Measurements from ENCODE around the gene MRPS35.
A peak's percentile ranks its signal among the peaks of the same experiment; 100 is the strongest.

Gene MRPS35

DNA sequence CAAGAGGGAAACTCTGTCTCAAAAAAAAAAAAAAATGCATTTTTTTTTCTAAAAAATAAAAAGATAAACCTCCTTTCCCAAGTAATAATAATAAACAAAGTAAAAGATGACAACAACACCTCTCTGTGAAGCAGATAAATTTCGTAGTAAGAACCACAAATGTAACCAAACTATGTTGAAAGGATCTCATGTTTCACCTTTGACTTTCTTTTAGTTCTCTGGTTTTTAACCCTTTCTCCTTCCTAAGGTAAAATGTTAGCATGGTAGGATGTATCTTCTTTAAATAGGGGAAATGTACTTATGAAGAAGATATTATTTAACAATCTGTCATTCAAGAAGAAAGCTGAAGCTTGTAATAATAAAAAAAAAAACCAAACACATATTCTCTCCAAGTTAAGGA is 67.6 kb downstream of the MRPS35 start:
- DNase-seq, result no peak

DNA sequence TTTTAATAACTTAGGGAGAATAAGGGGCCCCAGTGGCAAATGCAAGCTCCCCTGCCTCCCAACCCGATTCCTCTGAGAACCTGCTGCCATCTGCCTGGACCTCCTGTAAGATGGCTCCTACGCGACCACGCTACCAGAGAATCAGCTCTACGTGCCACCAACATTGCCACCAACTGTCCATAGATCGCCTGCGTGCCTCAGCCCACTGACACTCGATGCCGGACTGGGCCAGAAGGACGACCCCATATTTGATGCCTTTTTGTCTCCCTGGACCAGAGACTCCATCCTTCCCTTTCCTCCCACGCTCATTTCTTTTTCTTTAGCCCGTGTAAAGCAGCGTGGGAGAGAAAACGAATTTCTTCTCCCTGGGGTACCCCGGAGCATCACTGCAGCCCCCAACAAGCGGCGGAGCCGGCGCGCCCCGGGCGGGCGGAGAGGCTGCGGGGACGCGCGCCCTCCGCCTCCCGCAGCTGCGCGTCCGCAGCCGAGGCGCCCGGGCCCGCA is 68.8 kb downstream of the MRPS35 start:
- no peak for DNase-seq

DNA sequence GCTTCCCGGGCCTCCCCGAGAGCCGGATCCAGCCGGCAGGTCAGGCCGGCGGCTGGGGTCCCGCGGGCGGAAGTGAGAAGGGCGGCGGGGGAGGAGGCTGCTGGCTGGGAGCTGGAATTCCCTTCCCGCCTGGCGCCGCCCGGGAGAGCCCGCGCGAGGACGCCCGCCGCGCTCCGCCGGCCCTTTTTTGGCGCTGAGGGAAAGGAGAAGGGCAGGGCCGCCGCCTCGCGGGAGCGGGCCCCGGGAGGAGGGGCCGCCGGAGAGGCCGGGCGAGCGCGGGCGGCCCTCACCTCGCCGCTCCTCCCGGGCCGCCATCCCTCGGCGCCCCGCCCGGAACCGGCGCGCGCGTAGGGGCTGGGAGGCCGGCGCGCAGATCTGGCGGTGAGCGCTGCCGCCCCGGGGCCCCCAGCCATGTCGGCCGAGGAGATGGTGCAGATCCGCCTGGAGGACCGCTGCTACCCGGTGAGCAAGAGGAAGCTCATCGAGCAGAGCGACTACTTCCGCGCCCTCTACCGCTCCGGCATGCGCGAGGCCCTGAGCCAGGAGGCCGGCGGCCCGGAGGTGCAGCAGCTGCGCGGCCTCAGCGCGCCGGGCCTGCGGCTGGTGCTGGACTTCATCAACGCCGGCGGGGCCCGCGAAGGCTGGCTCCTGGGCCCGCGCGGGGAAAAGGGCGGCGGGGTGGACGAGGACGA is 69.4 kb downstream of the MRPS35 start, which contains the start of the genes KLHL42 and MANSC4:
TSS of gene KLHL42 (plus strand) at position 314 of the 692 bp plus-strand sequence. CDS start at position 412, 98 bp downstream.
TSS of gene MANSC4 (minus strand) at position 317 of the 692 bp plus-strand sequence. CDS start 8,960 bp downstream, outside the sequence.
- peak; percentile 46 to 61 for DNase-seq

DNA sequence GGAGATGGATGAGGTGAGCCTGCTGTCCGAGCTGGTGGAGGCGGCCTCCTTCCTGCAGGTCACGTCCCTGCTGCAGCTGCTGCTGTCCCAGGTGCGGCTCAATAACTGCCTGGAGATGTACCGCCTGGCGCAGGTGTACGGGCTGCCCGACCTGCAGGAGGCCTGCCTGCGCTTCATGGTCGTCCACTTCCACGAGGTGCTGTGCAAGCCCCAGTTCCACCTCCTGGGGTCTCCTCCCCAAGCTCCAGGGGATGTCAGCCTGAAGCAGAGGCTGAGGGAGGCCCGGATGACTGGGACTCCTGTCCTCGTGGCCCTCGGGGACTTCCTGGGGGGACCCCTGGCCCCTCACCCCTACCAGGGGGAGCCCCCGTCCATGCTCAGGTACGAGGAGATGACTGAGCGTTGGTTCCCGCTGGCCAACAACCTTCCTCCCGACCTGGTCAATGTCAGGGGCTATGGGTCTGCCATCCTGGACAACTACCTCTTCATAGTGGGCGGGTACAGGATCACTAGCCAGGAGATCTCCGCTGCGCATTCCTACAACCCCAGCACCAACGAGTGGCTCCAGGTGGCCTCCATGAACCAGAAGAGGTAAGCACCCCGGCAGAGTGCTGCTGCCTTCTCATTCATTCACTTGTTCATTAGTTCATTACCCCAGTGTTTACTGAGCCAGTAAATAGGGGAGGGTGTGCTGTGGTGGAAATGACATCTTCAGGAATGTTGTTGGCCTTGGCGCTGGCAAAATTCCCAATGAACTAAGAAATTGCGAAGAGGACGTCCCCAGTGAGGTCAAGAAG is 70.2 kb downstream of the MRPS35 start:
- no peak for DNase-seq

DNA sequence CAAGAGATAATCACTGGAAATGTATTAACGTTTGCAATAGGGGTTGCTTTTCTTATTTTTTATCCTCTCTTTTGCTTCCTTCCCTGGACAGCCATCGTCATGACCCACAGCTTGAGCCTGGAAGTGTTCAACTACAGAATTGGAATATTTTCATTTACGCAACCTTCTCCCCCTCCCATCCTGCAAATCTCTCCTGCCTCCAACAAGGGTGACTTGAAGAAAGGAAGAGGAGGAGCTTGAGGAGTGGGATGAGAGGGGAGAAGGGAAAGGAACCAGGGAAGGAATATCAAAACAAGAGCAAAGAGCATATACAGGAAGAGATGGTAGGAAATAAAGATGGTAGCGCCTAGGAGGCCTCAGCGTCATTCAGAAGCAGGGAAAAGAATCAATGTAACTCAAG is 71.0 kb downstream of the MRPS35 start:
- no peak for DNase-seq

DNA sequence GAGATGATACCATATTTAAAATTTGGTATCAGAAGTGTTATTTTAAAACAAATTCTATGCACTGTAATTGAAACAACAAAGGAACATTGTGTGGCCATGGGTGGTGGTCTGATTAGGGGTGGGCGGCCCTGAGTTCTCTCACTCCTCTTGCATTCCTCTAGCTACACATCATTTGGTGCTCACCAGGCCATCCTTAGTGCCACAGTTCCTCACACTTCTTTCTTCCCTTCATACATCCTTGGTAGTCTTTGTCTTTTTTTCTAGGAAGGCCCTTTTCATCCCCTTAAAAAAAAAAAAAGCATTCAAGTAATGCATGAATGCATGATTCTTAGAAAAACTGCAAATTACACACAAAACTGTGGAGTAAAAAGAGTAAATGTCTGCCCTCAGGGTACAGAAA is 71.8 kb downstream of the MRPS35 start:
- no peak for DNase-seq

DNA sequence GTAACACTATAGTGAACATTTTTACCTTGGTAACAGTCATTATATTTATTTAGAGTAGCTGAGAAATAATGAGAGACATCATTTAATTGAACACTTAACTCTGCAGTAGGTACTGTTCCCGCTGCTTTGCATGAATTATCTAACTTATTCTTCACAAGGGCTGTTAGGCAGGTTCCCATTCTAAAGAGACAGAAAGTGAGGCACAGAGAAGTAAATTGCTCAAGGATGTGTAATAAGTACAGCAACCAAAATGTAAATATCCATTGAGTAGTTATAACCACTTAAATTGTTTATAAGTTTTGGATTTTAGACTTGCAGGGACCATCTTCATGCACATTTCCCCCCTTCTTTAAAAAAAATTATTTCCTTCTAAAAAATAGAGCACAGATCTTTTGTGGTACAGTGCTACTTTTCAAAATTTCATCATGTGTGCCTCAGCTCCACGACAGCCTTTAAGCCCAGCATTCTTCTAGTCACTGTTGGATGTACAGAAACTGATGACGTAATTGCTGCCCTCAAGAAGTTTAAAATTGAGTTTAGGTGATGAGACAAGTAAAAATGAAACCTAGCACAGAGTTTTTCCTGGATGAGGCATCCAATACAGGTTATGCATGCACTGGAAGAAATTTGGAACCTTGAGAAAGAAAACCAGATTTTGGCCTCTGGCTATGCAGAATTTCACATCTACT is 75.4 kb downstream of the MRPS35 start:
- DNase-seq, result no peak

DNA sequence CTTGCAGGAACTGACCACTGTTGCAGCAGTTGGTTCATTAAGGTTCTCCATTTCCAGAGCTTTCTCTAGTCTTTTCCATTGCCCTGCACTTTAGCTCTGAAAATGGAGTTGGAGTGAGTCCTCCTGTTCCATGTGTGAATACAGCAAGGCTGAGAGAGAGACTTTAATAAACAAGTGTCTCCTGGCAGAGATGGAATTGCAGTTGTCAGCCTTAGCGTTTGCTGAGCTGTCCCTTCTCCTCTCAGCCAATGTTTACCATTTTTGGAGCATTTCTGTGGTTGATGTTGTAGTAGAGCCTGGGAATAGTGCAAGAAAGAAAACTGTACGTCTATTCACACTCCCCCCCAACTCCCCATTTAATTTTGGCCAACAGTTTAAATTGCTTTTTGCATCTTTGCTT is 76.9 kb downstream of the MRPS35 start:
- no peak for DNase-seq

DNA sequence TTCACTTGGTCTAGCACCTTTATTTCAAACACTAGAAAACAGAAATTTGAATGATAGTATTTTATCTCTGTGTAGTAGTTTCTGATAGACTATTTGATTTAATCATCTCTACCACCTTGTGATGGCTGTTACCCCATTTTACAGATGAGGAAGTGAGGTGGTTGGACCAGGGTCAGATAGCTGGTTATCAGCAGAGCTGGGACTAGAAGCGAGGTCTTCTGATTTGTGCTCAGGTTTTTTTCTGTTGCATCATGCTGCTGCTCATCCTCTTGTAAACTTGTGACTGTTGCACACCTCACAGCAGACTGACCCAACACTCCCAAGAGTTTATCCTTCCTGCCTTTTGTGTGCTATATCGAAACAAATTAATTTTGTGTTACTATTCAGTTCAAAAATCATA is 79.5 kb downstream of the MRPS35 start:
- no peak for DNase-seq

DNA sequence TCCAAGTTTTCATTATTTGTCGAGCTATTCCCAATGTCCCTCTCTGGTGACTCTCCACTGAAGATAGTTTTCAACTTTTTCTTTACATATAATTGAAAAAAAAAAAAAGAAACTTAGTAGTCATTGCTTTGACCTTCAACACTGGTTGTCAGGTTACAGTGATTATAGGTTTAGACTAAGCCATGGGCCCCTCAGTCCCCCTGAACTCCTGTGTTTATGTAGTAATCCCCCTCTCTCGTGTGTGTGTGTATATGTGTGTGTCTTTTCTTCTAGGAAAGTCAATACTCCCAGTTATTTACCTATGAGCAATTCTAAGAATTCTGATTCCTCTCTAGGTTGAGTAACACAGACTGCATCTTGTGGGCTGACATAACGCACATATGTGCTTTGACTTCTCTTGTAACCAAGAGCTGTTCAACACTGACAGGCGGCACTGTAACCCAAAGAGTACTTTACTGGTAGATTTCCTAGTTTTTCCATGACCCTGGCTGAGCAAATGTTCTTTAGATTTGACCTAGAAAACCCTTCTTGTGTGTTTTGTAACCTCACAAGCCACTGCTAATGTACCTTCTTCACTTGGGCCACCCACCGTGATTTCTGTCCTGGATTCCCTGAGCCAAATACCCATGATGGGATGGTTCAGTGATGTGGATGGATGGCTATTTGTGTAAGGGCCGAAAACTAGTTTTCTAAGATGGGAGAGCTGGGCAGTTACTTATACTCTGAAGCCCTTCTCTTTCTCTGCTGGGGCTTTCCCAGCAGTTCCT is 84.4 kb downstream of the MRPS35 start:
- no peak for DNase-seq

DNA sequence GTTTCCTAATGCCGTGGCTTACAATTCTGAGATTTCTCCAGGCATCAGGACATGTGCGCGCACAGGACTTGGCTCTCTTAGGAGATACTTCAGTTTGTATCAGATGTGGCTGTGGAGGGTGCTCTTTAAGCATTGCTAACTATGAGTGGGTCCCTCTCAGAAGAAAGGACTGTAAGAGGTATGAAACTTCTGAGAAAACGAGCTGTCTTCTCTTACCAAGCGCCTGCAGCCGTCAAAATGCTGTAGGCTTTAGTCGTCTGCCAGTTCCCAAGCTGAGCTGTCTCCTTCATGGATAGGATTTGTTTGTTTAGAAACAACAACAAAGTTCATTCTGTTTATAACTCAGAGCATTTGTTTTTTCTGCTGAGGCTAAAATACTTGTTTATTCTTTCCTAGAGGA is 85.5 kb downstream of the MRPS35 start:
- no peak for DNase-seq

DNA sequence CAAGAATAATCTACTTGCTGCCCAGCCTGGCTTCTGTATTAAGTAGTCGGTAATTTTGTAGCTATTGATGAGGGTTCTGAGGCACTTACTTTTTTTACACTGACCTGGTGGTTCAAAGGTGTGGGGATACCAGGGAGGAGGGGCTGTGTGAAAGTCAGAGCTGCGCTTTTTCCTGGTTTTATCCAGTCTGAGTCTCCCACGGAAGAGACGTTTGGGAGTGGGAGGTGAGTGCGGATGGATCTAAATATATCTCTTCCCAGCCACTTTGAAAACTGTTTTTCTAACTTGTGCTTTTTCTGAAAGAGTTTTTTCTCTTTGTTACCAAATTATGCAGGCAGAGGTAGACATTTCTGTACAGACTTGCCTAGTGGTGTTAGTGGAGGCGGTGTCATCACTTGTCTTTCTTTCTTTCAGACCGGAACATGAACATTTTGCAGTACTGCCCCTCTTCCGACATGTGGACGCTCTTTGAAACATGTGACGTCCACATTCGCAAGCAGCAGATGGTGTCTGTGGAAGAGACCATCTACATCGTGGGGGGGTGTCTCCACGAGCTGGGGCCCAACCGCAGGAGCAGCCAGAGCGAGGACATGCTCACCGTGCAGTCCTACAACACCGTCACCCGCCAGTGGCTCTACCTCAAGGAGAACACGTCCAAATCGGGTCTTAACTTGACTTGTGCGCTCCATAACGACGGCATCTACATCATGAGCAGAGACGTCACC is 86.8 kb downstream of the MRPS35 start:
- no peak for DNase-seq

DNA sequence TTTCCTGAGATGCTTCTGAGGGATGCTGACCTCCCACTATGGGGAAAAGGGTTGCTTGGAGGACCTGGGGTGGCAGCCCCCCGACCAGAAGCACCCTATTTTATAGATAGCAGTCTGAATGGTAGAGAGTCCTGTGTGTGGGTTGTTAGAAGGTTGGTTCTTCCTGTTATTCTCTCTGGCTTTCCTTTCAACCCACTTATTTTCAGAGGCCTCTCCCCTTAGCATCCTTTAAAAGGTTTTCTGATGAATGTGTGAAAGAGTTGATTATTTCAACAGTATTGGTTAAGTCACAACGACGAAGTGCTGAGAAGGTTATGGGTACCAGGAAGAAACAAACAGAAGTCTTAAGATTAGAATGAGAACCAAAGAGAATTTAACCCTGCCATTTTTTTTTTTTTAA is 90.2 kb downstream of the MRPS35 start:
- no peak for DNase-seq

DNA sequence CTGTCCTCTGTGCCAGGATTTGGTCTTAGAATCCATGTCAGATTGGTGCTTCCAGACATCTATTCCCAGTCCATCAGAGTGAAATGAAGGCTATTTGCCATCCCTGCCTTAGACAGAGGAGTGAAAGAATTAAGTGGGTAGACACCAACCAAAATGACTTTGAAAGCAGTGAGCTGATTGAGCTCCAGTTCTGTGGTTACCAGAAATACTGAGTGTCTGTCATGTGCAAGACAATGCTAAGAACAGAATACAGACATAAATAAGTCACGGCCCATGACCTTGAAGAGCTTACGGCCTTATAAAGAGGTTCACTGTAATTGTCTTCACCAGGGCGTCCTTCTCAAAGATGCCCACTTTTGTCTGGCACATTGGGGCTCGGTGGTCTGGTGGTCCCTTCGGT is 91.0 kb downstream of the MRPS35 start:
- no peak for DNase-seq

DNA sequence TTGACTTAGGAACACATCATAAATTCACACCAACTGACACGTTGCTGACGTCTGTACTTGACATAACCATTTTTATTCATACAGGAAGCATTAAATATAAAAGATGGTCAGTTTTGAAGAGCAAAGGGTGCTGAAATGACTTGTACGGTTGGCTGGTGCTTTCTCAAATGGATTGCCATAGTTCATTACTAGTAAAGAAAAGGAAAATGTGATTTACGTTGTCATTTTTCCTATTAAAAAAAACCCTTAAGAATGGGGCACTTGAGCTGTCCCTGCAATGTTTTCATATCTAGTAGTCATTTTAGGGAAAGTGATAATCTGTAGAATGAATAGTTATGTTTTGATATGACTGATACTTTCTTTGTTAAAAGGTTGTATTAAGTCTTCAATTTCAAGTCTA is 91.9 kb downstream of the MRPS35 start:
- no peak for DNase-seq

DNA sequence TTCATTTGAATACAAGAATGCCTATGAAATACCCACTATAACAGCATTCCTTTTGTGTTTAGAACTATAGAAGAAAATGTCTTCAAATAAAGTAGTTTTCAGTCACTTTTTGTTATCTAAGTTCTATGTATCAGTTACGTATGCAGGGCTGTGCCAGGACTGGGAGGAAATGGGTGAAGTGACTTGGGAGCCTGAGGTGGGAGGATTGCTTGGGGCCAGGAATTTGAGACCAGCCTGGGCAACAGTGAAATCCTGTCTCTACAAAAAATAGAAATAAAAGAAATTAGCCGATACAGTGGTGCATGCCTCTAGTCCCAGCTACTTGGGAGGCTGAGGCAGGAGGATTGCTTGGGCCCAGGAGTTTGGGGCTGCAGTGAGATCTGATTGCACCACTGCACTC is 92.3 kb downstream of the MRPS35 start:
- DNase-seq, result no peak

DNA sequence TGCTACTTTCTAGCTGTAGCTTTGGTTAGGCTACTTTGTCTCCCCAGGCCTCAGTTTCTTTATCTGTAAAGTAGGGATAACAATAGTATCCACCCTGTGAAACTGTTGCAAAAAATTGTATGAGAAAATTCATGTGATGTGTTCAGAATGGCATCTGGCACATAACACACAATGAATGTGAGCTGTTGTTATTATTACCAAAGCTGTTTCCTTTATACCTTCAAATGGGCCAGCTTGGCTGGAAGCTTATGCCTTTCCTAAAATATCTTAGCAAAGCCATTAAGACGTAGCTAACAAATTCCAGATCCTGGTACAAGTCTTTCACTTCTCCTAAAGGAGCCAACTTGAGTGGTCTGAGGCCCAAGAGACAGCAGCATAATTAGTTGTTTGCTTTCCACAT is 94.6 kb downstream of the MRPS35 start:
- no peak for DNase-seq

Measured in NCI-H187 (cell line).